Activated CD4-positive, alpha-beta T cell treated with anti-CD3 and anti-CD28 coated beads, Interleukin-2, amount 50 U/mL, for 24 hours (primary cell): Measurements from ENCODE around the gene ADAMTSL2.

ENCODE experiments used
- DNase-seq, 2 donors: peaks; one replicate each; pipeline ENCODE4 v3.0.0-alpha.2; 2020; ENCODE audit warnings: low read depth in 1 of 2, low spot score in 1 of 2

Gene ADAMTSL2

GRCh38 chr9:133534346-133535291 is at the start of gene ADAMTSL2:
ADAMTSL2 (plus strand) TSS chr9:133534704; CDS start chr9:133536713, 2,009 bp downstream.
- no peak for DNase-seq

- no peak for DNase-seq
Measured at GRCh38 chr9:133485531-133486260, 48.8 kb upstream of the ADAMTSL2 start.

- no peak for DNase-seq
Measured at GRCh38 chr9:133487331-133487725, 47.2 kb upstream of the ADAMTSL2 start.

DNA sequence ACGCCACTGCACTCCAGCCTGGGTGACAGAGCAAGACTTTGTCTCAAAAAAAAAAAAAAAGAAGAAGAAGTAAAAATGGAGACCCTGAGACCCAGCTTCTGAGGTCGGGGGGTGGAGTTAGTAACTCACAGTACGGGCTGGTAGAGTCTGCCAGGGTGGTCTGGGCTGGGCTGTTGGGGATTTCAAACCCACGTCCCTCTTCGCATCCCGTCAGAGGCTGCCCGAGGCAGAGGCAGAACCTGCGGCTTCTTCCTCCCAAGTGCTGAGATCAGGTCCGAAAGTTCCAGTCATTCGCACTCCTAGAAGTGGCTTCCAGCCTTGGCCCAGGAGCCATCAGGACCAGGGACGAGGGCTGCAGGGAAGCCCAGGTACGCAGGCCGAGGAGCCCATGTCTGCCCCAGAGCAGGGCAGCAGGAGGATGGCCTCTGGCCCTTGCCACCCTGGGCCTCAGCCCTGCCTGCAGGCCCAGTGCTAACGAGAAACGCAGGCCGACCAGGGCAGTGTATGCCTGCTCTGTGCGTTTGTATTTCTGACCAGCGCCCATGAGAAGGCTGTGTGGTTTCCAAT is 45.7 kb upstream of the ADAMTSL2 start:
- no peak for DNase-seq

- DNase-seq, result no peak
Measured at GRCh38 chr9:133489253-133490190, 45.0 kb upstream of the ADAMTSL2 start.

DNA sequence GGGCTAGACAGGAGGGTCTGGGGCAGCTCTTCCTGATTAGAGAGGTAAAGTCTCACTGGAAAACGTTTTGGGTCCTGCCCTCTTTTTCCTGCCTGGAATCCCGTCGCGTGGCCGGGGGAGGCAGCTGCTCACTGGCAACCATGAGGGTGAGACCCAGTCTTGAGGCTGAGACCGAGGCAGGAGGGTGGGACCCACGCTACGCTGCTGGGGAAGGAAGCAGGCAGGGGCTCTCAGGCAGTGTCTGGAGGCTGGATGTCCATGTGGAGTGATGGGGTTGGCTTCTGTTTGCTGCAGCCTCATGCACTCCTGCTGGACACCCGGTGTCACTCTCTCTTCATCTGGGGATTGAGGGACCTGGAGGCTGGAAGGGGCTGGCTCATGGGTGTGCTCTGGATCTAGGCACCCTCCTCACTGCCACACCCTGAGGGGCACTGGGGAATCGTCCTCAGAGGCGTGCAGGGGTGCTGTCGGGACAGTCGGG is 44.3 kb upstream of the ADAMTSL2 start:
- no peak for DNase-seq

DNA sequence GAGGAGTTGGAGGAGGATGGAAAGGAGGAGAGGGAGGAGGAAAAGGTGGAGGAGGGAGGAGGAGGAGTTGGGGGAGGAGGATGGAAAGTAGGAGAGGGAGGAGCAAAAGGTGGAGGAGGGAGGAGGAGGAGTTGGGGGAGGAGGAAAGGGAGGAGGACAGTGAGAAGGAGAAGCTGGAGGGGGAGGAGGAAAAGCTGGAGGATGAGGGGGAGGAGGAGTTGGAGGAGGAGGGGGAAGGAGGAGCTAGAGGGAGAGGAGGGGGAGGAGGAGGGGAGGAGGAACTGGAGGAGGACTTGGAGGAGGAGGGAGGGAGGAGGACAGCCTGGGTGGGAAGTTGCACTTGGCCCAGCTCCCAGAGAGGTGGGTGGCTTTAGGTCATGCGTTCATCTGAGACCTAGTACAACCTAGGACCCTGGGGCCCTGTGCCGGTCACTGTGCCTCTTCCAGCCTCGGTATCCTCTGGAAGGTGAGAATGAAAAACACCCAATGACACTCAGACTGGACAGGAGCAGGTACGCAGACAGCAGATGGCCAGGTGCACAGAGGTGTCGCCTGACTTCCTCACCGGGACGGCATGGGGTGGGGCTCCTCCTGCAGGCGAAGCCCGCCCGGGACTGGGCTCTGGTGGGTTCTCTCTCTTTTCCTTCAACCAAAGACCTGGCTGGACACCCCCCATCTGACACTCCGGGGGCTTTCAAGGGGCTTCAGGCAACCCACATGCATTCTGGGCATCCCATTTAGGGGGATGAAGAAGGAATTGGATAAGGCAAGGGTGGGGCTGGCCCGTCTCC is 43.4 kb upstream of the ADAMTSL2 start:
- DNase-seq, result no peak

DNA sequence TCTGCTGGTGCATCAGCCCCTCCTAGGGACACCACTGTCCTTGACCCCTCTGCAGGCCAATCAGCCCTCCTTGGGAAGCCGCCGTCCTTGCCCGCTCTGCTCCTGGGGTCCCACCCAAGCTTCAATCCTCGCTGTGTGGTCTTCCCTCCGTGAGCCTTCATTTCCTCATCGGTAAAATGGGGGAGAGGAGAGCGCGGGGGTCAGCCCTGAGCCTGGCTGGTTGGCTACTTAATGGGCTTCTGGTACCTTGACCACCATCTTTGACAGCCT is 42.9 kb upstream of the ADAMTSL2 start:
- DNase-seq, result no peak

DNA sequence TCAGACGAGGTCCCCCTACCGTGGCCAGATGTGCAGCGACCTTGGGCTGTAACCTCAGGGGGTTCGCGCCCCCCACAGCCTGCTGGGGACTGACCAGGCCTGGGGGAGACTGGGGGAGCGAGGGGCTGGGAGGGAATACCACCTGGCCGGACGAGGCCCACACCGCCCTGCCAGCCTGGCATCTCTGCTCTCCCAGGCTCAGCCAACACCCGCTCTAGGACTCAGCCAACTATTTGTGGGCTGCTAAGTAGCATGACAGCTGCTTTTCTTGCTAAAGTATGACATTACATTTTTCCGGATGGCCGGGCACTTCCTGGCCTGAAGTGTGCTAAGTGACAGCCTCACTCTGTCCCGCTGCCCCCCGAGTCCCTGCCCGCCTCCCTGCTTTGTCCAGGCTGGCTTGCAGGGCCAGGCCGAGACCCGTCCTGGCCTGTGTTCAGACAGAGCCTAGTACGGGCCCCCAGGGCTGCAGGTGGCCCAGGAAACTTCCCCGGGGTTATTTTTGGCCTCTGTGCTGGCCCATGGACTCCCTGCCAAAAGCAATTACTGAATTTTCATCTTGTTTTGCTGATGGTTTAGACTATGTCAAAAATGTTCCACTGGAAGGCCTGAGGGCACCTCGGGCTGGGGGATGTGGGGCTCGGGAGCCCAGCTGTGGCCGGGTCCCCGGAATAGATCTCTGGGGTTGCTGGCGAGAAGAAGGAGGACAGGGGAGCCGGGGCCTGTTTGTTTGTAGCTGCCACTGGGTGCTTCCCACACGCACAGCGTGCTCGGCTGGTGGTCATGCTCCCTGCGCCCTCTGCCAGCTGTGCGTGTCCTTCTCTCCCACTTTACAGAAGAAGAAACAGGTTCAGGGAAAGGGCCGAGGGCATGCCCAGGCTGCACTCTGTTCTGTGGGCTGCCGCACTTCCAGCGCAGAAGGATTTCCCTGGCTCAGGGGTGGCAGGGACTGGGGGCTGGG is 42.2 kb upstream of the ADAMTSL2 start:
- DNase-seq, result no peak

- DNase-seq, result no peak
Measured at GRCh38 chr9:133493428-133493827, 41.1 kb upstream of the ADAMTSL2 start.

- DNase-seq, result no peak
Measured at GRCh38 chr9:133493845-133494540, 40.5 kb upstream of the ADAMTSL2 start.

DNA sequence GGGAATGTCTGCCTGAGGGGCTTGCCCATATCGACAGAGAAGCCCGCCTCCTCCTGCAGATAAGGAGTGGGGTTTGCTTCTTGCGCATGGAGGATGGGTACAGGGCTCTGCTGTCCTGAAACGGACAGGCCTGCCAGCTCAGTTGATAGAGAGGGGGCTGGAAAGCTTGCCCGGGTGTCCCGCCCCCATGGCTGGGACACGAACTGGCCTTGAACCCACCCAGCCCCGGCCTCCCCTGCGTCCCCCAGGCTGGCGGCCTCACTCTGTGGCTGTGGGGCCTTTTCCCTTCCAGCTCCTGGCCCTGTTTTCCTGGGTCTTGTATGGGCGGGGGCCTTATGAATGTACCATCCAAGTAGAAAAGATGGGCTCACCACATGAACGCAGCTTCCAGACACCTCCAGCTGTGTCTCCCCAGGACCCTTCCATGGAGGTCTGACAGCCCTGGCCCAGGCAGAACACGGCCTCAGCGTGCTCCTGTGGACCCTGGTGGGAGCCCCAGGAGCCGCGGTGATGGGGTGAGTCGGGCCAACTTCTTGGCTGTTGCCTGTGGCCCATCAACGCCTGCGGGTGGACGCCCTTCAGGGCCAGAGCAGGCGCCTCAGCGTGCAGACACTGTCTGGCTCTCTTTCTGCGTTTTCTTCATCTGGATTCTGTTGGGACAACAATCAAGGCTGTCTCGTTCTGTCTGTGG is 39.7 kb upstream of the ADAMTSL2 start:
- no peak for DNase-seq

GRCh38 chr9:133495327-133496293 is 38.9 kb upstream of the ADAMTSL2 start:
- DNase-seq, result no peak

- DNase-seq, result no peak
Measured at GRCh38 chr9:133496861-133497842, 37.4 kb upstream of the ADAMTSL2 start.

- no peak for DNase-seq
Measured at GRCh38 chr9:133499132-133499891, 35.2 kb upstream of the ADAMTSL2 start.
